ENCODE data around the gene TNFRSF19. TPM values are rescaled to one million over a fixed set of nuclear protein-coding genes. Genes with fewer than 3 reads are reported as not detected.

TNFRSF19 gene
- total and polyA plus RNA-seq, 2 of the 13 experiments (the other 11 are each of a cell fraction or from before 2014, with no cell fraction given): 75.3 to 77.7 TPM

- TF ChIP-seq SRF (IDR thresholded peaks at IDR 0.05; ENCODE audit: low read depth, low read length) (no peak), ZNF780A (CRISPR knock-in tag; IDR thresholded peaks at IDR 0.05) (no peak), EHMT2 (IDR thresholded peaks at IDR 0.05; ENCODE audit: borderline replicate concordance, low read depth, low read length) (peak; percentile 53; the same call in 1 of the 2 replicates), ZSCAN22 (CRISPR knock-in tag; IDR thresholded peaks at IDR 0.05) (no peak), GPBP1L1 (CRISPR knock-in tag; IDR thresholded peaks at IDR 0.05) (no peak), ATF7-NPFF (CRISPR knock-in tag; IDR thresholded peaks at IDR 0.05; ENCODE audit: low read depth) (peak; percentile 45; the same call in 1 of the 2 replicates), ZSCAN20 (CRISPR knock-in tag; IDR thresholded peaks at IDR 0.05; ENCODE audit: borderline replicate concordance) (no peak), GABPA (IDR thresholded peaks at IDR 0.05; ENCODE audit: low read depth, low read length) (no peak), GABPA (CRISPR knock-in tag; IDR thresholded peaks at IDR 0.05; ENCODE audit: low read depth) (no peak), ZNF570 (CRISPR knock-in tag; IDR thresholded peaks at IDR 0.05; ENCODE audit: borderline replicate concordance) (no peak), SP5 (CRISPR knock-in tag; IDR thresholded peaks at IDR 0.05; ENCODE audit: borderline replicate concordance, low read depth) (peak; percentile 45; the same call in 1 of the 2 replicates), SIX4 (CRISPR knock-in tag; IDR thresholded peaks at IDR 0.05) (peak; percentile 73), ZNF263 (CRISPR knock-in tag; IDR thresholded peaks at IDR 0.05) (peak; percentile 96), ZNF430 (CRISPR knock-in tag; IDR thresholded peaks at IDR 0.05) (no peak), ZSCAN30 (CRISPR knock-in tag; IDR thresholded peaks at IDR 0.05) (no peak), ZBTB7A (CRISPR knock-in tag; IDR thresholded peaks at IDR 0.05) (no peak), ARID4A (CRISPR knock-in tag; IDR thresholded peaks at IDR 0.05; ENCODE audit: borderline replicate concordance) (no peak; the same call in 1 of the 2 replicates), RFX5 (IDR thresholded peaks at IDR 0.05; ENCODE audit: low read depth, low read length) (no peak), RBAK (CRISPR knock-in tag; IDR thresholded peaks at IDR 0.05) (no peak)
Observed at GRCh38 chr13:23615395-23616081, 45.3 kb downstream of the TNFRSF19 start (continued).
